WTC11 (cell line): ENCODE data around the gene STXBP3. TPM values are rescaled to one million over a fixed set of nuclear protein-coding genes. Genes with fewer than 3 reads are reported as not detected.

Experiments used
- ATAC-seq: fragments of 200-7000 bp; cut with Tn5 transposase; 2 replicates; pipeline ENCODE4 v1.10.0; 2021; ENCODE audit warnings: mild to moderate bottlenecking, moderate library complexity
- CTCF ChIA-PET: fragments of 300-600 bp; sonication (Branson Sonifier 250); formaldehyde crosslinking; loops from one replicate; lab custom pipeline; 2021; ENCODE audit warnings: antibody characterized with exemption; lab: Charles Lee
- POLR2A ChIA-PET: fragments of 350-600 bp; sonication (Branson Sonifier 250); formaldehyde crosslinking; loops from one replicate; lab custom pipeline; 2021; ENCODE audit warnings: antibody characterized with exemption; lab: Charles Lee
- DNase-seq: peaks from one replicate; pipeline ENCODE4 v3.0.0; 2021; ENCODE audit warnings: low spot score
- H3K27ac Mint-ChIP-seq: 2 replicates; pipeline ENCODE4 v1.8.0; 2021; ENCODE audit warnings: mixed read lengths
- H3K27me3 Mint-ChIP-seq: 2 replicates; pipeline ENCODE4 v1.8.0; 2021; ENCODE audit warnings: low read depth, mild to moderate bottlenecking, moderate library complexity, mixed read lengths
- H3K36me3 Mint-ChIP-seq: 2 replicates; pipeline ENCODE4 v1.8.0; 2021; ENCODE audit warnings: mixed read lengths
- H3K4me1 Mint-ChIP-seq: 2 replicates; pipeline ENCODE4 v1.8.0; 2022; ENCODE audit warnings: mixed read lengths
- H3K4me3 Mint-ChIP-seq: 2 replicates; pipeline ENCODE4 v1.8.0; 2021; ENCODE audit warnings: mild to moderate bottlenecking, moderate library complexity, mixed read lengths
- H3K9me3 Mint-ChIP-seq: 2 replicates; pipeline ENCODE4 v1.8.0; 2021; ENCODE audit warnings: mixed read lengths
- ARID4B ChIP-seq: sonication (generic); formaldehyde crosslinking; IDR thresholded peaks from 2 replicates; pipeline ENCODE4 v1.8.0; 2023; ENCODE audit warnings: missing genetic modification reagents, mild to moderate bottlenecking, borderline replicate concordance
- FOXK1 ChIP-seq: sonication (generic); formaldehyde crosslinking; IDR thresholded peaks from 2 replicates; pipeline ENCODE4 v1.8.0; 2022; ENCODE audit warnings: mild to moderate bottlenecking, moderate library complexity, missing genetic modification reagents
- FOXP4 ChIP-seq: sonication (generic); formaldehyde crosslinking; IDR thresholded peaks from 2 replicates; pipeline ENCODE4 v1.8.0; 2022; ENCODE audit warnings: mild to moderate bottlenecking, missing genetic modification reagents
- NFATC4 ChIP-seq: fragments of 250-450 bp; sonication (Bioruptor Pico); IDR thresholded peaks from 2 replicates; pipeline ENCODE4 v1.9.0; 2021; ENCODE audit warnings: mild to moderate bottlenecking
- PRDM15 ChIP-seq: sonication (generic); formaldehyde crosslinking; IDR thresholded peaks from 2 replicates; pipeline ENCODE4 v1.8.0; 2022; ENCODE audit warnings: missing genetic modification reagents
- PREB ChIP-seq: sonication (generic); formaldehyde crosslinking; IDR thresholded peaks from 2 replicates; pipeline ENCODE4 v1.8.1; 2022; ENCODE audit warnings: mild to moderate bottlenecking, missing genetic modification reagents, moderate library complexity, borderline replicate concordance
- RELA ChIP-seq: sonication (generic); formaldehyde crosslinking; IDR thresholded peaks from 2 replicates; pipeline ENCODE4 v1.8.1; 2022; ENCODE audit warnings: missing genetic modification reagents, mild to moderate bottlenecking, borderline replicate concordance
- RORB ChIP-seq: fragments of 250-450 bp; sonication (Bioruptor Pico); IDR thresholded peaks from 2 replicates; pipeline ENCODE4 v1.9.0; 2021; ENCODE audit warnings: mild to moderate bottlenecking
- TCF7 ChIP-seq: sonication (generic); formaldehyde crosslinking; IDR thresholded peaks from 2 replicates; pipeline ENCODE4 v1.8.0; 2022; ENCODE audit warnings: mild to moderate bottlenecking, low read depth, missing genetic modification reagents, moderate library complexity
- USF2 ChIP-seq: sonication (generic); formaldehyde crosslinking; IDR thresholded peaks from 2 replicates; pipeline ENCODE4 v1.8.1; 2023; ENCODE audit warnings: mild to moderate bottlenecking, missing genetic modification reagents, moderate library complexity
- ZNF396 ChIP-seq: fragments of 250-450 bp; sonication (Bioruptor Pico); IDR thresholded peaks from 2 replicates; pipeline ENCODE4 v1.8.0; 2021; ENCODE audit warnings: mild to moderate bottlenecking, moderate library complexity, borderline replicate concordance
- total RNA-seq: library from RNA; stranded (reverse); gene quantifications from 3 replicates; pipeline ENCODE4 v1.2.3, GENCODE V29; 2021

The STXBP3 gene
- total RNA-seq, 1 experiment from 2014 or later = 26.1 TPM

GRCh38 chr1:108830119-108831008, 83.9 kb downstream of the STXBP3 start:
- POLR2A ChIA-PET = interaction anchor here (1.0 kb wide), 1 partner anchor 9 kb away, joined by 3 read pairs; no protein-coding TSS in a partner anchor
- H3K27ac Mint-ChIP-seq = no peak overlapping the region
- no peak for ATAC-seq

More at GRCh38 chr1:108830119-108831008, 83.9 kb downstream of the STXBP3 start:
- H3K36me3 Mint-ChIP-seq = no peaks in the 10 kb centered on the region
- no peaks in the 10 kb centered on the region for H3K27me3 Mint-ChIP-seq
- H3K4me1 Mint-ChIP-seq = no peaks in the 10 kb centered on the region
- TF ChIP-seq ARID4B (CRISPR knock-in tag) (no peak), NFATC4 (no peak), TCF7 (no peak), FOXK1 (CRISPR knock-in tag) (no peak), RELA (CRISPR knock-in tag) (no peak), USF2 (no peak), PREB (no peak), RORB (CRISPR knock-in tag) (no peak), FOXP4 (no peak), PRDM15 (CRISPR knock-in tag) (no peak), ZNF396 (CRISPR knock-in tag) (no peak)
- CTCF ChIA-PET = interaction anchor here (0.8 to 3.4 kb wide), 3 partner anchors 65 to 68 kb away, joined by 4 to 14 read pairs (median 4); no protein-coding TSS in a partner anchor
- no peaks in the 10 kb centered on the region for H3K9me3 Mint-ChIP-seq
- no peak for DNase-seq
- H3K4me3 Mint-ChIP-seq = no peak overlapping the region
